Head of caudate nucleus (tissue), 42 donors: Measurements from ENCODE around the gene NME9.
"Not testable (repeated sequence)": the region's sequence is repeated elsewhere in the genome, so short reads cannot be mapped to it uniquely, and the experiment has no call there.

ENCODE experiments used
- DNase-seq, 42 donors: peaks; one replicate each; pipeline versions ENCODE4 v3.0.0 to v3.0.0-alpha.2; 2020 to 2021; ENCODE audit warnings: mixed read lengths in 7 of 42
- intact Hi-C: fragments of 100-400 bp; cut with DNase I; formaldehyde crosslinking; loops from one replicate; pipeline ENCODE4 v1.15.0; 2022

Gene NME9

DNA sequence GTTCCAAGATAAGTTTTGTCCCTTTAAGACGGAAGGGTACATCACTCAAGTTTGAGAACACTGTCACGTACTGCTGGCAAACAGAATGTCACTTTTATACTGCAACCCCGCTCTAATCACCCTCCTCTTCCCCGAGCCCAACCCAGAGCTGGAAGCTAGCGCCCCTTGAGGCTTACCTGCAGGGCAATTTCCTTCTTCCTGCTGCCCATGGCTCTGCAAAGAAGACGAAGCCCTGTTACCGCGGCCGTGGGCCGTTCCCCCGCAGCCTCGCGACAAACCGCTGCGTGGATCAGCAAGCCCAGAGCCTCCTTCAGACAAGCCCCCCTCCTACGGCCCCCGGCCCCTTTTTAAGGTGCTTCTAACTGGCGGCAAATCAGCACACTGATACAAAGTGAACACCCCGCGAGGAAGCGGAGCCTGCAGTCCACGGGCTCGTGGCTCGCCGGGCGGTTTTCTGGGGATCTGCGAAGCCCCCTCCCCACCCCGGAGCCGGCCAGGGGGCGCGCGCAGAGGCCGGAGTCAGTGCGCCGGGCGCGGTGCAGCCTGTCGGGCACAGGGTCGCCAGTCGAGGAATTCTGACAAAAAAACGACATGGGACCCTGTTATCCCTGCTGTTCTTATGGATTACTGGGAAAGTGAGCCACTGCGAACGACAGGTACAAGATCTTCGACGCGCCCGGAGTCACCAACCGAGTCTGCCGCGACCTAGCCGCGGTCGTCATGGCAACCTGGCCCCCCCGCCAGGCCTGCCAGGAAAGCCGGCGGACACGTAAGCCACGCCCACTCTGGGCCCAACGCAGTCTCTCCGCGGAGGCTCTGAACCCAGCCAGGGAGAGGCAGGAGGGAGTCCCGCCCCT lies at the start of gene NME9:
NME9 (minus strand) TSS at position 725 of the 857 bp plus-strand sequence; CDS start at position 209, 516 bp downstream.
- intact Hi-C loops: loop anchor here (10.0 kb wide), 1 partner anchor 145 kb away; the partner anchor contains the start of gene ARMC8

GRCh38 chr3:138378990-138379389 lies 49.3 kb upstream of the NME9 start:
- DNase-seq: peak in 8 of 42 donors; percentile 22 to 66 (median 44)
- intact Hi-C loops: no loop called here

More for the DNA sequence above, at the start of gene NME9:
- DNase-seq: peak; percentile 87 to 98 (median 94)

DNA sequence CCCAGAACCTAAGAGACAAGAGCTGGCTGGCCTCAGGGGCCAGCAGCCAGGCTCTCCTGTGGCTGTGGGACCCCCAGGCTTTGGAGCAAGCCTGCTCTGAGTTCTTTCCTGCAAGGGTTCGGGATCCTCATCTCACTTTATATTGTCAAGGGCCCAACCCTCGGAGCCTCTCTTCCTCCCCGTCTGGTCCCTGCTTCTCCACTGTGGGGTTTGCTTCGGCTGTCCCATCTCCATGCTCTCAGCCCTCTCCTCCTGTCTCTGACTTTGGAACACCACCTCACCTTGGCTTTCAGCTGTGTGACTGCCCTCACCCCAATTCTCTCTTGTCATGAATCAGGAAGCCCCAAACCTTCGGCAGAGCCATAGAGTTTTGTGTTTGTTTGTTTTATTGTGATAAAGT lies 48.7 kb upstream of the NME9 start:
- peak in 4 of 42 donors; percentile 8 to 33 (median 18) for DNase-seq
- intact Hi-C loops: no loop called here

GRCh38 chr3:138377804-138378203 lies 48.2 kb upstream of the NME9 start:
- DNase-seq: peak in 3 of 42 donors; percentile 9 to 25 (median 23)
- intact Hi-C loops: no loop called here

- peak in 1 of 42 donors; percentile 5 for DNase-seq
- intact Hi-C loops: not testable (repeated sequence)
Observed at GRCh38 chr3:138377212-138377611, 47.6 kb upstream of the NME9 start.

DNA sequence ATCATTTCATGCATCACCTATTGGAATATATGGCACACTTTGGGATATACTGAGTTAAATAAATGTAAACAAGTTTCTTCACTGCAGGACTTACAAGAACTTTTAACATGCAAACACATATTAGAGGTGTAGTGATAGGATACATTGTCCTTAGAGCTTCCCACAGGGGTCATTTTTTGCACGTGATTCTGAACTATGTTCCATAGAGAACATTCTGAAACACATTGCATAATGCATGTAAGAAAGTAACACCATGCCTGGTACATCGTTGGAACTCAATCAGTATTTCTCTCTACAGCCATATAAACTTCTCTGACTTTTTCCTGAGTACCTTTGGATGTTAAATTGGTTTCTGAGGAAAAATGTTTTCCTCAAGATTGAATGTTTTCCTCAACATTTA lies 47.0 kb upstream of the NME9 start:
- DNase-seq: no peak
- intact Hi-C loops: no loop called here

DNA sequence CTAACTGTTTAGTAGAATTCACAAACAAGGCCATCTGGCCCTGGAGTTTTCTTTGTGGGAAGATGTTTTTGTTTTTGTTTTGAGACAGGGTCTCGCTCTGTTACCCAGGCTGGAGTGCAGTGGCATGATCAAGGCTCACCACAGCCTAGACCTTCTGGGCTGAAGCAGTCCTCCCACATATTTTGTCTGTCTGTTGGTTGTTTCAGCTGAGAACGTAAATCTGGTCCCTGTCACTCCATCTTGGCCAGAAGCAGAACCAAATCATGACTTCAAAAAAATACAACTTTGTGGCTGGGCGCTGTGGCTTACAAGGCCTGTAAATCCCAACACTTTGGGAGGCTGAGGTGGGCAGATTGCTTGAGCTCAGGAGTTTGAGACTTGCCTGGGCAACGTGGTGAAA lies 45.8 kb upstream of the NME9 start:
- DNase-seq: peak in 1 of 42 donors; percentile 9
- intact Hi-C loops: no loop called here

DNA sequence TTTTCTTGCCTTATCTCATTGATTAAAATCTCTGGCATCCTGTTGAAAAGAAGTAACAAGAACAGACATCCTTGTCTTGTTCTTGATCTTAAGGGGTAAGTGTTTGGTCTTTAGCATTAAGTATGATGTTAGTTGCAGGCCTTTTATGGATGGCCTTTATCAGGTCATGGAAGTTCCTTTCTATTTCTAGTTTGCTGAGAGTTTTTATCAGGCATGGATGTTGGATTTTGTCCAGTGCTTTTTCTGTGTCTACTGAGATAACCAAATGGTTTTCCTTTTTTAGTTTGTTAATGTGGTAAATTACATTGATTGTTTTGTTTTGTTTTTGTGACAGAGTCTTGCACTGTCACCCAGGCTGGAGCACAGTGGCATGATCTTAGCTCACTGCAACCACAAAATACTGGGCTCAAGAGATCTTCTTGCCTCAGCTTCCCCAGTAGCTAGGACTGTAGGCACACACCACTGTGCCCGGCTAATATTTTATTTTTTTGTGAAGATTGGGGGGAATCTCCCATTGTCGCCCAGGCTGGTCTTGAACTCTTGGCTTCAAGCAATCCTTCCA lies 45.0 kb upstream of the NME9 start:
- intact Hi-C loops: no loop called here
- DNase-seq: peak in 1 of 42 donors; percentile 10

DNA sequence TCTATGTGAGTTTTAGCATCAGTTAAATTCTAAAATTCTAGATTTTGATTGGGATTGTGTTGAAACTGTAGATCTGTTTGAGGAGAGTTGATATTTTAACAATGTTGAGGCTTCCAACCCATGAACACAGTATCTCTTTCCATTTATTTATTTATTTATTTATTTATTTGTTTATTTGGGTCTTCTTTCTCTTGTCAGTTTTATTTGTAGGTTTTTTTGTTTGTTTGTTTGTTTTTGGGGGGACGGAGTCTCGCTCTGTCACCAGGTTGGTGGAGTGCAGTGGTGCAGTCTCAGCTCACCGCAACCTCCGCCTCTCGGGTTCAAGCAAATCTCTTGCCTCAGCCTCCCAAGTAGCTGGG lies 44.1 kb upstream of the NME9 start:
- peak in 1 of 42 donors; percentile 16 for DNase-seq
- intact Hi-C loops: no loop called here

GRCh38 chr3:138373087-138373735 lies 43.6 kb upstream of the NME9 start:
- intact Hi-C loops: no loop called here
- peak in 2 of 42 donors; percentile 0 to 12 for DNase-seq

DNA sequence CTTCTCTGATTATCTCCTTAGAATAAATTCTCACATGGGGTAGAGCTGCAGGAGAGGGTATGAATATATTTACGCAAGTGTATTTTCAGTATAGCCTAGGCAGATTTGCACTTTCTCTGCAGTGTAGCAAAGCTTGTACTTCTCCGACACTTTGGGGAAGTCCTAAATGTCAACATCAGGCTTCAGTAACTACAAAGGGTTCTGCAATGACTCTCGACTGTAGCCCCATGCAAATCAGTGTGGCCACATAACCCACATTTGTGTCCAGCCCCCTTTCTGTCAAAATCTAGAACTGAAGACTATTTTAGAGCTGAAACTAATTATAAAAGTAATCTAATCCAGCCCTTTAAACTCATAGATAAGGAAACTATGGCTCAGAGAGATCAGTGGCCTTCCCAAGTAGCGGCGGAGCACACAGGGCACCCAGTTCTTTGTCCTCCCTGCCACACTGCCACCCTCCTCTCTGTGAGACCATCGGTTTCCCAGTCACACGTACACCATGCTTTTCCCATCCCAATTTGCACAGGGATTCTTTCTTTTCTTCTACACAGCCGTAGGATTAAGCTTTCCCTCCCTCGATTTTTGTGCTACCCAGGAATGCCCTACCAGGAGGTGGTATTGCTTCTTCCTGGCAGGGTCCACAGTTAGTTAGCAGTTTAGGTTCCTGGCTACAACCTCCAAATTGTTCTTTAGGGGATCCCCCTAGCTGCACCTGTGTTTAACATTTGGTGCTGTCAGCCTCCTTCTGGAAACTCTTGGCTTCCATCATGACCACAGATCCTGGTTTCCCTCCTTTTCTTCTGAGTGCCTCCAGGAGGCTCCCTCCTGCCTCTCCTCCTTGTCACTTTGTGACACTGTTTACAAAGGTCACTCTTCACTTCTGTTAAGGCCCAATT lies 41.7 kb upstream of the NME9 start:
- DNase-seq: peak in 2 of 42 donors; percentile 5 to 9
- intact Hi-C loops: no loop called here

DNA sequence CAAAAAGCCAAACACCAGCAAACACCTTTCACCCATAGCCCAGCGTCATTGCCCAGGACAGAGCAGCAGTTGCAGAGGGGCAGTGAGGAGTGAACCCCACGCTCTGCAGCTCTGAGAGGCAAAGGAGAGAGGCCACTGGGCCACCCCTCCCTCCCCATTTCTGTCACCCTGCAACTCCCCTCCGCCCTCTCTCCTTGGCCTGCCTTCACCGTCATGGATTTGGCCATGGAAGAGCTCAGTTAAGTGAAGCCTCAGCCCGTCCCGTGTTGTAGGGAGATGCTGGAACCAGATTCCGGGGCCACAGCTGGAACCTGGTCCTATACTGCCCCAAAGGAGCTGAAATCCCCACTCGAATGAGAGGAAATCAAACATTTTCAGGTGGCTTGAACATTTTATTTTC lies 40.7 kb upstream of the NME9 start:
- intact Hi-C loops: no loop called here

GRCh38 chr3:138369151-138369900 lies 39.7 kb upstream of the NME9 start:
- peak in 21 of 42 donors; percentile 27 to 74 (median 57) for DNase-seq
- intact Hi-C loops: no loop called here

More for the DNA sequence above, 40.7 kb upstream of the NME9 start:
- DNase-seq: peak in 2 of 42 donors; percentile 12 to 21

DNA sequence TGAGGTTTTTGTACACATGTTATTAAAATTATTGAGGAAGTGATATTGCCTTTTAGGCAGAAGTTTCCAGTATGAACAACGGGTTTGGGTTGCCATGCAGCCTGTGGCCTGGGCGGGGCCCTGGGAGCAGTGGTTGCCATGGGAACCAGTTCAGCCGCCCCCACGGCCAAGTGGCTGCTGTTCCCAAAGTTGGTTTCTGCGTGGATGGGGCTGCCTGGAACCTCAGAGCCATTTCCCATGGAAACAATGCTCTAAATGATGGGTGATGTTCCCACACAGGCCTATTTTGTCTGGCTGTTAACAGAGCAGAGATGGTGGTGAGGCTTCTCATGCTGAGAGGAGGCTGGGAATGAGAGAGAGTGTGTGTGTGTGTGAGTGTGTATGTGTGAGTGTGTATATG lies 38.3 kb upstream of the NME9 start:
- DNase-seq: peak; percentile 65 to 96 (median 86)
- intact Hi-C loops: no loop called here

DNA sequence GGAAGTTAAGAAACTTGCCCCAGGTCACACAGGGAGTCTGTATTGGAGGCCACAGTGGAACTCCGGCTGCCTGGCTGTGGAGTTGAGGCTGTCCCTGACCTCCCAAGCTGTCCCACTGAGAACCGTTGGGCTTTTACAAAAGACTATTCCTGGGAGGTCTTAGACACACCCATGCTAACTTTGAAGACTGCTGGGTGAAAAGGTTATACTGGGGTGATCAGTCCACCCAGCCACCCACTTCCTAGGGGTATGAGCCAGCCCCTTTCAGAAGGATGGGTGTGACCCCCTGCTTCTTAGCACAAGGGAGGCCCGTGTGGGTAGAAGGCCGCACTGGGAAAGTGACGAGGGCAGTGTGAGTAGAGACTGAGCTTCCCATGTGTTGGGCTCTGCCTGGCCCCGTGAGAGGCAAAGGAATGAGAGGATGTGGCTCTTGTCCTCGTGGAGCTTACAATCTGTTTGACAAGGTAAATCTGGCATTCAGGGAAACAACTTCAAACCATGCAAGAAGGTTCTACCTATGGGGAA lies 37.7 kb upstream of the NME9 start:
- intact Hi-C loops: no loop called here
- DNase-seq: peak in 1 of 42 donors; percentile 8

DNA sequence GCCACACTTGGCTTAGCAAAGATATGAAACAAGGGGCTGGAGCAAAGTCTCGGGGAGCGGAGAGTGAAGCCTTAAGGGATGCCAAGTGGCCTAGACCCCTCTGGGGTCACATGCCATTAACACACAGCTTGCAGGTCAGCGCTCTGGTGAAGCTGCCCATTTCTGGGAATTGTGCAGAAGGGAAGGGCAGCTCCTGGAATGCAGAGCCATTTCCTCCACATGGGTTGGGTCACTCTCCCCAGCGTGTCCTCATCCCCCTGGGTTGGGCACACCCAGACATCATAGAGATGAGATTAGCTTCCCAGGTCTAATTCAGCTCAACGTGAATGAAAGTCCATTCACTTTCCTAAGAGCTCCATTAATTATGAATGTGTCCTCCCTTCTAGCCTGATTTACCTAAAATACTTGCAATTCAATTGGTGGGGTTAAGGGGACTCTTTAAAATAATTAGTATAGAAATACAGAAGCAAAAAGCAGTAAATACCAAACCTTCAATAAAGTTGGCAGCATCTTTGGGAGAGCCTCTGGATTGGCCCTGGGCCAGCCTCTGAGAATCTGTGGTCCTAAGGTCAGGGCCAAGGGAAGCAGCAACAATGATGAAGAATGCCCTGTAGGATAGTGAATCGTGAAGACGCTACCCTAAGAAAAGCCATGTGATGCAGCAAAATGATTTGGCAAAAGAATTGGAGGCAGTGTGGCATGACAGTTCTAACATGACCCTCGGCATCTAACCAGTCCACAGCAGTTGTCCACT lies 36.5 kb upstream of the NME9 start:
- intact Hi-C loops: no loop called here
- DNase-seq: peak in 1 of 42 donors; percentile 27

GRCh38 chr3:138365253-138365555 lies 35.6 kb upstream of the NME9 start:
- DNase-seq: no peak
- intact Hi-C loops: no loop called here
